ENCODE measurements around the gene RNPEPL1. TPM values are rescaled to one million over a fixed set of nuclear protein-coding genes. Genes with fewer than 3 reads are reported as not detected.

RNPEPL1 gene
- total and polyA plus RNA-seq, 10 of the 15 experiments (the other 5 are each of a cell fraction or from before 2014, with no cell fraction given) = 0.24 to 49.5 (median 6.8) TPM

DNA sequence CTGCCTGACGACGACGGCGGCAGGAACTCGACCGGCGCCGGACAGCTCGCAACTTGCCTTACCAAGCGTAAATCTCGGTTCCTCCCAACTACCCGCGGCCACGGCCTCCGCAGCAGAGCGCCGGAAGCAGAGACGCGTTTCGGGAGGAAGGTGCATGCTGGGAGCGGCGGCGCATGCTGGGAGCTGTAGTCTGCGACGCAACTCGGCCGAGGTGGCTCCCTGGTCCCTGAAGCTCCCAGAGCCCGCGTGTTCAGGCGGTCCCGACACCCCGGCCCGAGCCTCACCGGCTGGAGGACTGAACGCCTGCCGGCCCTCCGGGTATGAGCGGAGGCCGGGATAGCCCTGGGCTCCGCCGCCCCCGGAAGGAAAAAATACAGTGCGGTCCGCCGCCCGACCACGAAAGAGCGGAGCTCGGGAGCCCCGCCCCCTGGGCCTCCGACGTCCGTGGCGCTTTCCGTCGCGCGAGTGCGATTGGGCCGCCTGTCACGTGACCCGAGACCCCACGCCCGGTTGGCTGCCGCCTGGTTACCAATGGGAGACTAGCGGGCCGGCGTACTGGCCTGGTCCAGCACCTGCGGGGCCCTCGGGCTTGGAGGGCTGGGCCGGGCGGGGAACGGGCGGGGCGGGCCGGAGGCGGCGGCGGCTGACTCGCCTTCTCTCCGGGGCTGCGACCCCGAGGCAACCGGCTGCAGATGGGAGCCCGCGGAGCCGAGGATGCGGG lies 18.1 kb downstream of the RNPEPL1 start, which contains the start of gene CAPN10 (continued):
- TF ChIP-seq, protein P1, sequence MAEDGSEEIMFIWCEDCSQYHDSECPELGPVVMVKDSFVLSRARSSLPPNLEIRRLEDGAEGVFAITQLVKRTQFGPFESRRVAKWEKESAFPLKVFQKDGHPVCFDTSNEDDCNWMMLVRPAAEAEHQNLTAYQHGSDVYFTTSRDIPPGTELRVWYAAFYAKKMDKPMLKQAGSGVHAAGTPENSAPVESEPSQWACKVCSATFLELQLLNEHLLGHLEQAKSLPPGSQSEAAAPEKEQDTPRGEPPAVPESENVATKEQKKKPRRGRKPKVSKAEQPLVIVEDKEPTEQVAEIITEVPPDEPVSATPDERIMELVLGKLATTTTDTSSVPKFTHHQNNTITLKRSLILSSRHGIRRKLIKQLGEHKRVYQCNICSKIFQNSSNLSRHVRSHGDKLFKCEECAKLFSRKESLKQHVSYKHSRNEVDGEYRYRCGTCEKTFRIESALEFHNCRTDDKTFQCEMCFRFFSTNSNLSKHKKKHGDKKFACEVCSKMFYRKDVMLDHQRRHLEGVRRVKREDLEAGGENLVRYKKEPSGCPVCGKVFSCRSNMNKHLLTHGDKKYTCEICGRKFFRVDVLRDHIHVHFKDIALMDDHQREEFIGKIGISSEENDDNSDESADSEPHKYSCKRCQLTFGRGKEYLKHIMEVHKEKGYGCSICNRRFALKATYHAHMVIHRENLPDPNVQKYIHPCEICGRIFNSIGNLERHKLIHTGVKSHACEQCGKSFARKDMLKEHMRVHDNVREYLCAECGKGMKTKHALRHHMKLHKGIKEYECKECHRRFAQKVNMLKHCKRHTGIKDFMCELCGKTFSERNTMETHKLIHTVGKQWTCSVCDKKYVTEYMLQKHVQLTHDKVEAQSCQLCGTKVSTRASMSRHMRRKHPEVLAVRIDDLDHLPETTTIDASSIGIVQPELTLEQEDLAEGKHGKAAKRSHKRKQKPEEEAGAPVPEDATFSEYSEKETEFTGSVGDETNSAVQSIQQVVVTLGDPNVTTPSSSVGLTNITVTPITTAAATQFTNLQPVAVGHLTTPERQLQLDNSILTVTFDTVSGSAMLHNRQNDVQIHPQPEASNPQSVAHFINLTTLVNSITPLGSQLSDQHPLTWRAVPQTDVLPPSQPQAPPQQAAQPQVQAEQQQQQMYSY (CRISPR knock-in tag; IDR thresholded peaks at IDR 0.05) = peak; percentile 85
- TF ChIP-seq ASH2L (IDR thresholded peaks at IDR 0.05; ENCODE audit: borderline replicate concordance, low read depth) = no peak
- TF ChIP-seq ZNF207 (IDR thresholded peaks at IDR 0.05; ENCODE audit: borderline replicate concordance) = peak; percentile 80; the same call in 1 of the 2 replicates
- peak; percentile 89 for TF ChIP-seq NBN (IDR thresholded peaks at IDR 0.05)
- TF ChIP-seq TCF12 (IDR thresholded peaks at IDR 0.05; ENCODE audit: low read depth, low read length) = peak; percentile 63; the same call in 1 of the 2 replicates
- no peak for TF ChIP-seq PAX8 (IDR thresholded peaks at IDR 0.05)
- TF ChIP-seq ZNF622 (IDR thresholded peaks at IDR 0.05) = no peak
- TF ChIP-seq ZBED1 (IDR thresholded peaks at IDR 0.05; ENCODE audit: borderline replicate concordance) = no peak
- peak; percentile 98 for TF ChIP-seq HCFC1 (IDR thresholded peaks at IDR 0.05; ENCODE audit: low read length)
- TF ChIP-seq, protein P2, sequence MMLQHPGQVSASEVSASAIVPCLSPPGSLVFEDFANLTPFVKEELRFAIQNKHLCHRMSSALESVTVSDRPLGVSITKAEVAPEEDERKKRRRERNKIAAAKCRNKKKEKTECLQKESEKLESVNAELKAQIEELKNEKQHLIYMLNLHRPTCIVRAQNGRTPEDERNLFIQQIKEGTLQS (IDR thresholded peaks at IDR 0.05; ENCODE audit: borderline replicate concordance, extremely low read depth, low read depth, low read length) = peak; percentile 75; the same call in 1 of the 2 replicates
- 0 out of 2 replicates have a peak, but pooled peaks have one; percentile 29 for TF ChIP-seq SMAD5 (IDR thresholded peaks at IDR 0.05; ENCODE audit: low read depth)
- TF ChIP-seq SUPT20H (IDR thresholded peaks at IDR 0.05; ENCODE audit: borderline replicate concordance, control insufficient read depth, low read depth, low read length) = no peak
- TF ChIP-seq KLF5 (IDR thresholded peaks at IDR 0.05; ENCODE audit: partially characterized antibody) = peak; percentile 61
- TF ChIP-seq CEBPZ (IDR thresholded peaks at IDR 0.05; ENCODE audit: low read depth, low read length) = no peak
- peak; percentile 82 for TF ChIP-seq TAF1 (IDR thresholded peaks at IDR 0.05; ENCODE audit: borderline replicate concordance, low read depth, low read length)
- TF ChIP-seq TCF3 (IDR thresholded peaks at IDR 0.05; ENCODE audit: borderline replicate concordance, insufficient read depth, low read depth, low read length) = peak; percentile 56; the same call in 1 of the 2 replicates
- no peak for TF ChIP-seq WRNIP1 (IDR thresholded peaks at IDR 0.05; ENCODE audit: borderline replicate concordance, low read depth, low read length)
- TF ChIP-seq BRCA1 (IDR thresholded peaks at IDR 0.05; ENCODE audit: low read depth, low read length) = no peak
- peak; percentile 64 for TF ChIP-seq RELA (IDR thresholded peaks at IDR 0.05; ENCODE audit: borderline replicate concordance, partially characterized antibody)
- TF ChIP-seq NR2C1 (IDR thresholded peaks at IDR 0.05) = peak; percentile 93
- TF ChIP-seq YY1 (IDR thresholded peaks at IDR 0.05; ENCODE audit: low read depth, low read length) = peak; percentile 83

Data from GM12878 (cell line).